Gastroesophageal sphincter (tissue), 4 donors: ENCODE measurements around the gene ELF1. TPM values are rescaled to one million over a fixed set of nuclear protein-coding genes. Genes with fewer than 3 reads are reported as not detected.

Experiments
- ATAC-seq: fragments of 150-250 bp; one replicate; pipeline ENCODE4 v1.9.1; 2016; ENCODE audit warnings: mild to moderate bottlenecking, moderate library complexity
- H3K27ac ChIP-seq, 4 donors: fragments of 200-600 bp; sonication (generic) in 3 of 4; 1 replicate in 3 of 4; 2 replicates in 1 of 4; pipeline ENCODE4 v1.5.1; 2016 to 2019
- H3K27me3 ChIP-seq: fragments of 200-600 bp; sonication (generic); one replicate; pipeline ENCODE4 v1.5.1; 2019
- H3K36me3 ChIP-seq, 2 donors: fragments of 200-600 bp; sonication (generic); one replicate each; pipeline ENCODE4 v1.5.1; 2019; ENCODE audit warnings: control low read depth in 1 of 2
- H3K4me1 ChIP-seq, 3 donors: fragments of 200-600 bp; sonication (generic); 1 replicate in 2 of 3; 2 replicates in 1 of 3; pipeline ENCODE4 v1.5.1; 2016 to 2019; ENCODE audit warnings: control low read depth in 2 of 3
- H3K4me3 ChIP-seq, 2 donors: fragments of 200-600 bp; sonication (generic); one replicate each; pipeline ENCODE4 v1.5.1; 2019; ENCODE audit warnings: mild to moderate bottlenecking in 1 of 2, moderate library complexity in 1 of 2
- H3K9me3 ChIP-seq, 3 donors: fragments of 200-600 bp; sonication (generic); one replicate each; pipeline ENCODE4 v1.5.1; 2017 to 2019; ENCODE audit warnings: control low read depth in 2 of 3
- CTCF ChIP-seq, 4 experiments: fragments of 200-600 bp in 2 of 4; fragments of 450-650 bp in 2 of 4; sonication (generic) in 1 of 4; IDR thresholded peaks; one replicate each; pipeline ENCODE4 v1.5.1; 2017 to 2019; ENCODE audit warnings: antibody characterized with exemption in 4 of 4, mild to moderate bottlenecking in 2 of 4, moderate library complexity in 2 of 4
- EP300 ChIP-seq: sonication (generic); formaldehyde crosslinking; IDR thresholded peaks from one replicate; pipeline ENCODE4 v1.6.1; 2017; ENCODE audit warnings: antibody characterized with exemption, mild to moderate bottlenecking
- POLR2A ChIP-seq, 2 donors: fragments of 450-650 bp; IDR thresholded peaks; one replicate each; pipeline ENCODE4 v1.6.1; 2017; ENCODE audit warnings: antibody characterized with exemption in 2 of 2, mild to moderate bottlenecking in 2 of 2, moderate library complexity in 1 of 2
- POLR2AphosphoS5 ChIP-seq: sonication (generic); formaldehyde crosslinking; IDR thresholded peaks from one replicate; pipeline ENCODE4 v1.6.1; 2017; ENCODE audit warnings: antibody characterized with exemption
- WGBS, 2 donors: methylation state at CpG; one replicate each; pipeline ENCODE4 v1.1.5; 2018; ENCODE audit warnings: low coverage in 1 of 2; 5-methylcytosine and 5-hydroxymethylcytosine counted together
- total RNA-seq, 4 donors: library from RNA; depleted of rRNA; stranded (reverse); fragments of >200 nt; gene quantifications; one replicate each; pipeline ENCODE4 v1.1.0, GENCODE V29; 2016

The ELF1 gene
- total RNA-seq, 4 donors from 2014 or later, result 58.2 to 86.6 (median 69.3) TPM

DNA sequence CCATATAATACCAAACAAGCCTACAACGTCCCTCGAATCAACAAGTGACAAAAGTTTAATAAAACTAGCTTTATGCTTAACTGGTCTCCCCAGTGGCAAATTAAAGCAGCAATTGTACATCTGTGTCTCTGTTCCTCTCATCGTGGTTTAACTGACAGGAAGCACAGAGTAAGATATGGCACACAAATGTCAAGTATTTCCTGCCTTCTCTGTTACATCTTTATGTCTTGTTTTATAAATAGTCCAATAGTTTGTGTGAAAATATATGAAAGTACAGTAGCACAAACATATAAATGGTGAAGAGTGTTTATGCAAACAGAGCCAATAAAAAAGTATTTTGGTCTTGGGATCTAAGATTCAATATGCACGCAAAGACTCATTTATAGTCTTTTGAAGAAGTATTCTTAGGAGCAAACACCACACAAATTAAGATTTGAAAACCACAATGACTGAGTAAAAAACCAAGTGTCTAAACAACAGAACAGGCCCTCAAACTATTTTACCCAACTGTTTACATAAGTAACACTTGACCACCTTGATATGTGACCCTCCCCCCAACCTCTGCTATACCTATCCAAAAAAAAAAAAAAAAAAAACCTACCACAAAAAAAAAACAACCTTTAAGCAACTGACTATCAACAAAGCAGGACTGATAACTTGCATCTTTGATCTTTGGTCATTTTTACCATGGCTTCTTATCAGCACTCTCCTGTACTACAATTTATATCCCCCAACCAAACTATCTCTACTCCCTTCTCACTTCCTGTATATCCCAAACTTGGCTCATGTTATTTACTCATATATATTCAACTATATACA, 14.0 kb downstream of the ELF1 start:
- 46 to 60% methylated on average over 4 of the region's 4 CpGs for WGBS, 2 donors

DNA sequence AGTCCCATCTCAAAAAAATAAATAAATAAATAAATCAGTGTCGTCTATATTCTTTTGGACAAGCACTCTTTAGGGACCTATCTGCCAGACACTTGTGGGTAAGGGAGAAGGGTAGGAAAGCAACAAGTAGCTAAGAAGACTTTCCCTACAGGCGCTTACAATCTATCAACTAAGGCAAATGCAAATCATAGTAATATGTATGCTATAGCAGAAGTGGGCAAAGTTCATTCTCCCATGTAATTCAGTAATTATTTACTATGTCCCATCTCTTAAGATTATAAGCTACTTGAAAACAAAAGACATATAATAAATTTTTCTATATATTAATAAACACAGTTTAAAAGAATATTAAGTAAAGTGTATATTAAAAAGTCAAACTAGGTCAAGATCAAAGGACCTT, 16.5 kb downstream of the ELF1 start:
- Histone ChIP-seq H3K4me3 (no peak overlapping the region), H3K4me1 (peaks cover 0 to 34% (median 0%) of the 10 kb centered on the region in 3 donors), H3K36me3 (peaks cover 0 to 3% of the 10 kb centered on the region in 2 donors), H3K27me3 (no peaks in the 10 kb centered on the region), H3K9me3 (no peaks in the 10 kb centered on the region), H3K27ac (no peak overlapping the region)
- TF ChIP-seq CTCF (IDR thresholded peaks at IDR 0.05), result no peak
- TF ChIP-seq POLR2A (IDR thresholded peaks at IDR 0.05), result no peak
- no peak for TF ChIP-seq EP300
- no peak for TF ChIP-seq POLR2AphosphoS5
- ATAC-seq, result no peak
- 90 to 100% methylated on average over 2 of the region's 2 CpGs for WGBS, 2 donors

More for the DNA sequence above, 14.0 kb downstream of the ELF1 start:
- no peak for ATAC-seq
- peaks cover 0 to 36% (median 0%) of the 10 kb centered on the region in 3 donors for H3K4me1 ChIP-seq
- no peak overlapping the region for H3K4me3 ChIP-seq
- no peaks in the 10 kb centered on the region for H3K27me3 ChIP-seq
- H3K9me3 ChIP-seq, result no peaks in the 10 kb centered on the region
- H3K36me3 ChIP-seq, result no peaks in the 10 kb centered on the region
- TF ChIP-seq EP300 (no peak), CTCF (IDR thresholded peaks at IDR 0.05) (no peak)
- no peak overlapping the region for H3K27ac ChIP-seq

GRCh38 chr13:41001695-41002094, 17.4 kb downstream of the ELF1 start:
- H3K4me3 ChIP-seq, result no peak overlapping the region
- no peak for ATAC-seq
- peaks cover 0 to 24% (median 0%) of the 10 kb centered on the region in 3 donors for H3K4me1 ChIP-seq
- 55 to 90% methylated on average over 2 to 5 of the region's 5 CpGs for WGBS, 2 donors
- no peak for TF ChIP-seq POLR2AphosphoS5
- no peak for TF ChIP-seq EP300
- TF ChIP-seq CTCF (IDR thresholded peaks at IDR 0.05), result no peak
- TF ChIP-seq POLR2A (IDR thresholded peaks at IDR 0.05), result no peak
- H3K27ac ChIP-seq, result no peak overlapping the region
- H3K9me3 ChIP-seq, result no peaks in the 10 kb centered on the region
- no peaks in the 10 kb centered on the region for H3K27me3 ChIP-seq
- peaks cover 0 to 3% of the 10 kb centered on the region in 2 donors for H3K36me3 ChIP-seq

- H3K4me1 ChIP-seq, result peaks cover 0 to 17% (median 0%) of the 10 kb centered on the region in 3 donors
- WGBS, 2 donors, result 70 to 74% methylated on average over 3 of the region's 3 CpGs
- H3K4me3 ChIP-seq, result no peak overlapping the region
- no peaks in the 10 kb centered on the region for H3K9me3 ChIP-seq
- ATAC-seq, result no peak
- H3K27me3 ChIP-seq, result no peaks in the 10 kb centered on the region
- TF ChIP-seq POLR2A (IDR thresholded peaks at IDR 0.05) (no peak), CTCF (IDR thresholded peaks at IDR 0.05) (no peak), EP300 (no peak), POLR2AphosphoS5 (no peak)
- H3K27ac ChIP-seq, result no peak overlapping the region
- H3K36me3 ChIP-seq, result peaks cover 0 to 3% of the 10 kb centered on the region in 2 donors
These were observed 19.7 kb downstream of the ELF1 start for GRCh38 chr13:40999416-40999815.

- H3K4me3 ChIP-seq, result no peak overlapping the region
- H3K4me1 ChIP-seq, result peaks cover 0 to 22% (median 3%) of the 10 kb centered on the region in 3 donors
- no peak for ATAC-seq
- no peak for TF ChIP-seq POLR2AphosphoS5
- TF ChIP-seq POLR2A (IDR thresholded peaks at IDR 0.05), result no peak
- no peak for TF ChIP-seq CTCF (IDR thresholded peaks at IDR 0.05)
- TF ChIP-seq EP300, result no peak
- WGBS, 2 donors, result 93 to 94% methylated on average over 5 of the region's 5 CpGs
- H3K36me3 ChIP-seq, result peaks cover 0 to 3% of the 10 kb centered on the region in 2 donors
- H3K27me3 ChIP-seq, result no peaks in the 10 kb centered on the region
- no peaks in the 10 kb centered on the region for H3K9me3 ChIP-seq
- no peak overlapping the region for H3K27ac ChIP-seq
These were observed 22.6 kb downstream of the ELF1 start for GRCh38 chr13:40996426-40997092.
